GM18951 (cell line): ENCODE data around the gene CEP89.
"Not testable (repeated sequence)": the region's sequence is repeated elsewhere in the genome, so short reads cannot be mapped to it uniquely, and the experiment has no call there.

Experiments
- POLR2A ChIP-seq: IDR thresholded peaks from 4 replicates; pipeline ENCODE4 v1.6.1; 2011; ENCODE audit warnings: mild to moderate bottlenecking; ENCODE audit not compliant: insufficient read length, insufficient read depth; ENCODE audit errors: extremely low read depth
- in situ Hi-C: fragments of 300-500 bp; cut with MboI; formaldehyde crosslinking; loops from one replicate; pipeline ENCODE4 v1.12.0; 2022; ENCODE audit warnings: low sequenced_read_pairs, mixed read lengths, inconsistent platforms; ENCODE audit not compliant: unreplicated experiment

Gene CEP89

GRCh38 chr19:32843716-32844245, 128.0 kb downstream of the CEP89 start:
- no peak for TF ChIP-seq POLR2A
- in situ Hi-C loops, result no loop called here

GRCh38 chr19:32842061-32842460, 129.7 kb downstream of the CEP89 start:
- no peak for TF ChIP-seq POLR2A
- in situ Hi-C loops, result no loop called here

DNA sequence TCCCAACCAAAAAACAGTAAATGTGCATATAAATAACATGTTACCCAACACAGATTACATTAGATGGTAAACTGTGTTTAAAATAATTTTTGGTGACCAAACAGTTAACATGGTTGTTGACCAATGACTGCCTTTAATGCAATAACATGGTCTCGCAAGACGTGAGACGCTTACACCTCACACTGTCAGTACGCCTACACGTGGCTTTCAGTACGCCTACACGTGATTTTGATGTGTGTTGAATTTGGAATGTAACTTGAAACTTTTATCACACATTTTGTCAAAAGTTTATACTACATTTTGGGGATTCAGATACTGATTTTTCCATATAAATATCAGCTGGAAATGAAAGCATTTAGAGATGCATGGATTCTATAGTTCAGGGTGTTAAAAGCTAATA, 134.2 kb downstream of the CEP89 start:
- in situ Hi-C loops, result no loop called here
- no peak for TF ChIP-seq POLR2A

DNA sequence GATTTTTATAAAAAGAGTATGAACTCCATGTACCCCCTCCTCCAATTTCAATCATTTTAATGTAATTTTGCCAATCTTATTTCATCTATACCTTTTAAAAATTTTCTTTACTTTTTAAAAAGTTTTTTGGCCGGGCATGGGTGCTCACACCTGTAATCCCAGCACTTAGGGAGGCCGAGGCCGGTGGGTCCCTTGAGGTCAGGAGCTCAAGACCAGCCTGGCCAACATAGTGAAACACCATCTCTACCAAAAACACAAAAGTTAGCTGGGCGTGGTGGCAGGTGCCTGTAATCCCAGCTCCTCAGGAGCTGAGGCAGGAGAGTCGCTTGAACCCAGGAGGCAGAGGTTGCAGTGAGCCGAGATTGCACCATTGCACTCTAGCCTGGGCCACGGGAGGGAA, 138.4 kb downstream of the CEP89 start:
- in situ Hi-C loops, result not testable (repeated sequence)

DNA sequence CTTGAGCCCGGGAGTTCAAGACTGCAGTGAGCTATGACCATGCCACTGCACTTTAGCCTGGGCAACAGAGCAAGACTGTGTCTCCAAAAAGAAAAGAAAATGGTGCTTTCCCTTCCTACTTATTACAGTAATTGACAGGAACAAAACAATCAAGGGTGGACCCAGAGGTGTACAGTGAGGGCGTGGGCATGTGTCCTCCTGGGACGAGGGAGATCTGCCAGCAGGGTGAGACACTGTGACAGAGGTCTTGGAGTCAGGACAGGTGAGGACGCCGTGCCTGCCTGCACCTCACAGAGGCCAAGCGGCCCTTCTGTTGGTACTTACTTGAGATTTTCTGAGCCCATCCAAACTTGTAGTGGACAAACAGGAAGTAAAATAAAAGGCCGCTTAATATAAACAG, 138.9 kb downstream of the CEP89 start:
- in situ Hi-C loops, result not testable (repeated sequence)

GRCh38 chr19:32832094-32832493, 139.7 kb downstream of the CEP89 start:
- in situ Hi-C loops, result not testable (repeated sequence)

GRCh38 chr19:32831611-32832010, 140.1 kb downstream of the CEP89 start:
- in situ Hi-C loops, result no loop called here
- no peak for TF ChIP-seq POLR2A

- TF ChIP-seq POLR2A, result no peak
- in situ Hi-C loops, result no loop called here
Measured at GRCh38 chr19:32830231-32831014, 141.3 kb downstream of the CEP89 start.

DNA sequence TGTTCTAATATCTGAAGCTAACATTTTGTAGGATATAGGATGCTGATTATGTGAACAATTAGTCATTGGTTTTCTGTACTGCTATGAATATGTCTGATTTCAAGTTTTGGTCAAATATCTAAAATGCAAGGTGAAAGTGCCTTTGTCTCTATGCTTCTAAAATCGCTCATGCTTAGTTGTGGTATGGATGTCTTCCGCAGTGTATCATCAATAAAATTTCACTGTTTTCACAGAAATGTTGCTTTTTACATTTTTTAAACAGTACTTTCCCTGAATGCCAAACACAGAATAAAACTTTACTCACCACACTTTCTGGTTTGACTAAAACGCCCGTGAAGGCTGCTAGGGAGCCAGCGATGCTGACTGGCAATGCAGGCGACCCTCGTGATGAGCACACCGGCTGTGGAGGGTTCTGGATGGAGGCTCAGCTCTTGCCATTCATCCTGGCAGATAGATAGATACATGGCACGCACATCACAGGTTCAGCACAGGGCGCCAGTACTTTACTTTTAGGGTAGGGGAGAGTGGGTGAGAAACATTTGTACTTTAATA, 142.3 kb downstream of the CEP89 start:
- in situ Hi-C loops, result no loop called here
- TF ChIP-seq POLR2A, result no peak

DNA sequence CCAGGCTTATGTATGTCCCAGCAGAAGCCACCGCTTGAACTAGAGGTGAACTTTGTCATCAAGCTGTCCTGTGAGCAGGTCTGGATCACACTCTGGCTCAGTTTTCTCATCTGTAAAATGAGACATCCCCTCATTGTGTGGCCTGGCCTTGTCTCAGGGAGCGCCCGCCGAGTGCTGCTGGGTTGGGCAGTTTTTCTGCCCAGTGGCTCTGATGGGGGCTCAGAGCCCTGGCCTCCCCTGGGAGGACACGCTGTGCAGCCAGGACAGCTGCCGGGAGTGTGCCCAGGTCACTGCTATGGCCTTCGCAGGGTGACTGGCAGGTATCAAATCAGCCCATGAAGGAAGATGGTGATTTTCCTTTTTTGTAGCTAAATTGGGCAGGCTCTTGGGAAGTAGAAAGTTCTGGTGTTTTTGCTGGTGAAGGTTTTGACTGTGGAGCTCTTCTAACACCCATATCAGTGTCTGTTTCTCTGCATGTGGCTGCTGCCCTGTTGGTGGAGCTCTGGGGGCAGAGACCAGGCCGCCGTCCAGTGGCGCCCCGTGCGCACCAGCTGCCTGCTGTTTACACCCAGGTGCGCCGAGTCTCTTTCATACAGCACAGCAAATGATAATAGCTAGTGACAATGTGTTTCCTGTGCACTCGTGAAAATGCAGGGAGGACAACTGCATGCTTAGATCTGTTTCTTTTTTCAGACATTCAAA, 143.0 kb downstream of the CEP89 start:
- in situ Hi-C loops, result no loop called here
- no peak for TF ChIP-seq POLR2A

DNA sequence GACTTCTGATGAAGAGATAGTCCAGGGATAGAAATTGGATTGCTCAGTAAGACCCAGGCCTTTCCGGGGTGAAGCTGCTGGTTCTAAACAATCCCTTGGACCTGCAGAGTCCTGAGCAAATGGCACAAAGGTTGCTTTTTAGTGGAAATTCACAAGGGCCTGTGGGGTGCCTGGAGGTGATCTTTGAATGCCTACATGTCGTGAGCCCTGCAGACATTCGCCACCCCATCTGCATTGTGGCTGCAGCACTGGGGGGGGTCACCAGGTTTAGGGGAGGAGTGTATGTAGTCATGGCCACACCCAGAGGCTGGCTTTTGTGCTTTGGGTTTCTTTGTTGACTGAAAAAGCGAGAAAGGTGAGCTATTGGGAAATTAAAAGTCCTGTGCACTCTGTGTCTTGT, 143.6 kb downstream of the CEP89 start:
- TF ChIP-seq POLR2A, result no peak
- in situ Hi-C loops, result no loop called here
